Measurements from ENCODE around the gene CBX3.

DNA sequence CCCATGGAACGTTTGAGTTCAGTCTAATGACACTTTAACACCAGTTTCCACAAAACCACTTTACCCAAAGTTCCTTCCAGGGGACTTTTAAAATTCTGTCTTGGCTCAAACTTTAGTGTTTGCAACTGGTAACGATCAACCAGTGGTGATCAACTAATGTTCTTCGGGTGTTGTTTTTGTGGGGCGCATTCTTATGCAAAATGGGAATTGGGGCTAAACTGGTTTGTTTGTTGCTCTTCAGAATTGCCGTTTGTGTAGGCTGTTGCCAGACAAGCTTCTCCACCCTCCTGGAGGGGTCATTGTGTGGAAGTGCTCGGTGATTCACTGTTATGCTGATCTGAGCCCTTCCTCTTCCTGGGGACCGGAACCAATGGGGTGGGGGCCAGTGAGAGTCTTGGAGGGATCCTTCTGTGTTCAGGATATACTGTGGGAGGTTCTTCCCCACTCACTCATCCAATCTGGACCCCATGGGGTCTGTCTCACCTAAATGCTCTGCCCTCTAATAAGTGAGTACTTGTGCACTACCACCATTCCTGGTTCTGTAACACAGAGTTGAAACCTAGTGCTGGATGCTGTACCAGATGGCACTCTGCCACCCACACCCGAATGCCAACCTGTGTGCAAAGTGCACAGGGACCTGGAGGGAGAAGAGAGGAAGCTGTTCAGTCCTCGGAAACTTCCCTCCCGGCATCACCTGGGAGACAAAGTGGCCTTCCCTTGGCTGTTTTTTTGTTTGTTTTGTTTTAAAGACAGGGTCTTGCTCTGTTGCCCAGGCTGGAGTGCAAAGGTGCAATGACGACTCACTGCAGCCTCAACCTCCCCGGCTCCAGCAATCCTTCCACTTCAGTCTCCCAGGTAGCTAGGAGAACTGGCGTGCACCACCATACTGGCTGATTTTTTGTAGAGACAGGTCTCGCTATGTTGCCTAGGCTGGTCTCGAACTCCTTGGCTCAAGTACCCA lies 47.4 kb upstream of the CBX3 start:
- TF ChIP-seq, protein P1, sequence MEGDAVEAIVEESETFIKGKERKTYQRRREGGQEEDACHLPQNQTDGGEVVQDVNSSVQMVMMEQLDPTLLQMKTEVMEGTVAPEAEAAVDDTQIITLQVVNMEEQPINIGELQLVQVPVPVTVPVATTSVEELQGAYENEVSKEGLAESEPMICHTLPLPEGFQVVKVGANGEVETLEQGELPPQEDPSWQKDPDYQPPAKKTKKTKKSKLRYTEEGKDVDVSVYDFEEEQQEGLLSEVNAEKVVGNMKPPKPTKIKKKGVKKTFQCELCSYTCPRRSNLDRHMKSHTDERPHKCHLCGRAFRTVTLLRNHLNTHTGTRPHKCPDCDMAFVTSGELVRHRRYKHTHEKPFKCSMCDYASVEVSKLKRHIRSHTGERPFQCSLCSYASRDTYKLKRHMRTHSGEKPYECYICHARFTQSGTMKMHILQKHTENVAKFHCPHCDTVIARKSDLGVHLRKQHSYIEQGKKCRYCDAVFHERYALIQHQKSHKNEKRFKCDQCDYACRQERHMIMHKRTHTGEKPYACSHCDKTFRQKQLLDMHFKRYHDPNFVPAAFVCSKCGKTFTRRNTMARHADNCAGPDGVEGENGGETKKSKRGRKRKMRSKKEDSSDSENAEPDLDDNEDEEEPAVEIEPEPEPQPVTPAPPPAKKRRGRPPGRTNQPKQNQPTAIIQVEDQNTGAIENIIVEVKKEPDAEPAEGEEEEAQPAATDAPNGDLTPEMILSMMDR (IDR thresholded peaks at IDR 0.05), result no peak
- peak in 1 of 2 donors; percentile 21 for TF ChIP-seq POLR2A (IDR thresholded peaks at IDR 0.05)

All from heart left ventricle (tissue), 13 donors.